HEK293T (cell line): ENCODE measurements around the gene CARMIL3.
"Not testable (repeated sequence)": the region's sequence is repeated elsewhere in the genome, so short reads cannot be mapped to it uniquely, and the experiment has no call there.

Experiments used
- CTCF ChIA-PET: fragments of 350-600 bp; formaldehyde crosslinking; extraction: SDS; loops from one replicate; lab custom pipeline; 2021; ENCODE audit warnings: antibody characterized with exemption, inconsistent platforms; lab: Yijun Ruan, JAX
- POLR2A ChIA-PET: fragments of 350-600 bp; formaldehyde crosslinking; extraction: SDS; loops from one replicate; lab custom pipeline; 2020; ENCODE audit warnings: antibody characterized with exemption, inconsistent platforms; lab: Yijun Ruan, JAX
- DNase-seq: peaks from one replicate; pipeline ENCODE4 v3.0.0; 2012; ENCODE audit warnings: mixed read lengths; ENCODE audit errors: extremely low spot score
- ARNT ChIP-seq: fragments of 450-650 bp; IDR thresholded peaks from 2 replicates; pipeline ENCODE4 v1.6.1; 2017; ENCODE audit warnings: mild to moderate bottlenecking
- BHLHE40 ChIP-seq: fragments of 450-650 bp; IDR thresholded peaks from 2 replicates; pipeline ENCODE4 v1.6.1; 2016; ENCODE audit warnings: mild to moderate bottlenecking, moderate library complexity, borderline replicate concordance
- CTBP1 ChIP-seq: fragments of 450-650 bp; IDR thresholded peaks from 2 replicates; pipeline ENCODE4 v1.6.1; 2016; ENCODE audit warnings: borderline replicate concordance
- ELF4 ChIP-seq: fragments of 450-650 bp; IDR thresholded peaks from 2 replicates; pipeline ENCODE4 v1.6.1; 2017; ENCODE audit warnings: antibody characterized with exemption
- FOXA1 ChIP-seq: fragments of 450-650 bp; IDR thresholded peaks from 2 replicates; pipeline ENCODE4 v1.6.1; 2016; ENCODE audit warnings: mild to moderate bottlenecking
- FOXK2 ChIP-seq: fragments of 450-650 bp; IDR thresholded peaks from 2 replicates; pipeline ENCODE4 v1.6.1; 2016; ENCODE audit warnings: mild to moderate bottlenecking
- FOXM1 ChIP-seq: fragments of 450-650 bp; IDR thresholded peaks from 2 replicates; pipeline ENCODE4 v1.6.1; 2017; ENCODE audit warnings: mild to moderate bottlenecking, borderline replicate concordance
- HDGF ChIP-seq: fragments of 450-650 bp; IDR thresholded peaks from 2 replicates; pipeline ENCODE4 v1.6.1; 2017; ENCODE audit warnings: antibody characterized with exemption, borderline replicate concordance
- L3MBTL2 ChIP-seq: fragments of 450-650 bp; conservative IDR thresholded peaks from 2 replicates; pipeline ENCODE4 v1.6.1; 2016; ENCODE audit warnings: mild to moderate bottlenecking
- LEF1 ChIP-seq: fragments of 450-650 bp; IDR thresholded peaks from 2 replicates; pipeline ENCODE4 v1.6.1; 2017; ENCODE audit warnings: mild to moderate bottlenecking, borderline replicate concordance
- NFRKB ChIP-seq: fragments of 450-650 bp; IDR thresholded peaks from 2 replicates; pipeline ENCODE4 v1.6.1; 2016; ENCODE audit warnings: mild to moderate bottlenecking, moderate library complexity
- PKNOX1 ChIP-seq: fragments of 450-650 bp; IDR thresholded peaks from 2 replicates; pipeline ENCODE4 v1.6.1; 2016
- SP1 ChIP-seq: fragments of 450-650 bp; IDR thresholded peaks from 2 replicates; pipeline ENCODE4 v1.6.1; 2017
- SUZ12 ChIP-seq: fragments of 450-650 bp; IDR thresholded peaks from 2 replicates; pipeline ENCODE4 v1.6.1; 2016; ENCODE audit warnings: mild to moderate bottlenecking
- TARDBP ChIP-seq: fragments of 450-650 bp; IDR thresholded peaks from 2 replicates; pipeline ENCODE4 v1.6.1; 2016
- ZNF384 ChIP-seq: fragments of 450-650 bp; IDR thresholded peaks from 2 replicates; pipeline ENCODE4 v1.6.1; 2016

The CARMIL3 gene

GRCh38 chr14:24051789-24052655 lies at the start of gene CARMIL3:
Gene CARMIL3, plus strand, starts transcription at chr14:24052009. Its CDS starts 145 bp downstream, at chr14:24052154.
- ChIA-PET CTCF (interaction anchor here (0.9 to 1.8 kb wide), 4 partner anchors 37 to 109 kb away, joined by 3 to 8 read pairs (median 6); partner anchors contain the start of gene IRF9), POLR2A (interaction anchor here (0.6 to 2.4 kb wide), 16 partner anchors 10 to 161 kb away, joined by 3 to 23 read pairs (median 6); partner anchors contain the start of genes CHMP4A, DCAF11, EMC9 and NRL)
- TF ChIP-seq SP1, result no peak
- TF ChIP-seq L3MBTL2, result peak; percentile 10; the same call in 1 of the 2 replicates
- DNase-seq, result peak; percentile 77

- DNase-seq, POLR2A ChIA-PET, CTCF ChIA-PET: not testable (repeated sequence)
Measured at GRCh38 chr14:24006471-24006816, 45.4 kb upstream of the CARMIL3 start.

- POLR2A ChIA-PET, DNase-seq: not testable (repeated sequence)
- CTCF ChIA-PET, result interaction anchor here (1.5 kb wide), 1 partner anchor 102 kb away, joined by 3 read pairs; no protein-coding TSS in a partner anchor
- peak; percentile 57 for TF ChIP-seq L3MBTL2
Measured at GRCh38 chr14:24006817-24007652, 44.8 kb upstream of the CARMIL3 start.

GRCh38 chr14:24011051-24011450 lies 40.8 kb upstream of the CARMIL3 start:
- TF ChIP-seq SUZ12 (no peak), LEF1 (no peak), FOXK2 (no peak), TARDBP (no peak), CTBP1 (no peak), ARNT (no peak), PKNOX1 (no peak), L3MBTL2 (no peak), ELF4 (no peak), ZNF384 (no peak), NFRKB (no peak), FOXA1 (no peak), BHLHE40 (no peak), HDGF (no peak), SP1 (no peak), FOXM1 (no peak)
- CTCF ChIA-PET, result interaction anchor here (0.7 kb wide), 1 partner anchor 398 kb away, joined by 3 read pairs; no protein-coding TSS in a partner anchor

GRCh38 chr14:24012726-24013273 lies 39.0 kb upstream of the CARMIL3 start:
- DNase-seq, POLR2A ChIA-PET: not testable (repeated sequence)
- CTCF ChIA-PET, result interaction anchor here (1.1 kb wide), 1 partner anchor 148 kb away, joined by 3 read pairs; the partner anchor contains the start of gene IRF9

More at GRCh38 chr14:24011051-24011450, 40.8 kb upstream of the CARMIL3 start:
- DNase-seq, result no peak
- POLR2A ChIA-PET, result interaction anchor here (0.6 kb wide), 1 partner anchor 83 kb away, joined by 3 read pairs; no protein-coding TSS in a partner anchor

GRCh38 chr14:24013654-24014514 lies 37.9 kb upstream of the CARMIL3 start:
- ChIA-PET POLR2A (no interaction called here), CTCF (no interaction called here)
- peak; percentile 71 for DNase-seq
- TF ChIP-seq LEF1 (no peak), SP1 (no peak), FOXK2 (no peak), TARDBP (no peak), NFRKB (no peak), ZNF384 (no peak), L3MBTL2 (no peak), ELF4 (no peak), SUZ12 (no peak)

GRCh38 chr14:24015745-24016144 lies 36.1 kb upstream of the CARMIL3 start:
- POLR2A ChIA-PET, CTCF ChIA-PET, DNase-seq: not testable (repeated sequence)

- DNase-seq, POLR2A ChIA-PET, CTCF ChIA-PET: not testable (repeated sequence)
Measured at GRCh38 chr14:24018978-24019377, 32.8 kb upstream of the CARMIL3 start.

GRCh38 chr14:24019944-24020343 lies 31.9 kb upstream of the CARMIL3 start:
- CTCF ChIA-PET, POLR2A ChIA-PET, DNase-seq: not testable (repeated sequence)

GRCh38 chr14:24020520-24020919 lies 31.3 kb upstream of the CARMIL3 start:
- CTCF ChIA-PET, DNase-seq, POLR2A ChIA-PET: not testable (repeated sequence)

- DNase-seq, POLR2A ChIA-PET, CTCF ChIA-PET: not testable (repeated sequence)
Measured at GRCh38 chr14:24024939-24025418, 26.8 kb upstream of the CARMIL3 start.

GRCh38 chr14:24029687-24030086 lies 22.1 kb upstream of the CARMIL3 start:
- DNase-seq, POLR2A ChIA-PET, CTCF ChIA-PET: not testable (repeated sequence)
